T-helper 2 cell treated with Interferon-gamma antibody and Interleukin-4, amounts not matched to agents 5 μg/mL and 100 μg/mL, for 36 hours (primary cell): ENCODE data around the gene C17orf58.
"Not testable (repeated sequence)": the region's sequence is repeated elsewhere in the genome, so short reads cannot be mapped to it uniquely, and the experiment has no call there.

Experiments
- DNase-seq: peaks from one replicate; pipeline ENCODE4 v3.0.0; 2021; ENCODE audit warnings: low spot score
- H3K27ac Mint-ChIP-seq: one replicate; pipeline ENCODE4 v1.8.0; 2021; ENCODE audit warnings: mild to moderate bottlenecking, mixed read lengths
- H3K27me3 Mint-ChIP-seq: one replicate; pipeline ENCODE4 v1.8.0; 2021; ENCODE audit warnings: low read depth, mixed read lengths
- H3K36me3 Mint-ChIP-seq: one replicate; pipeline ENCODE4 v1.8.0; 2021; ENCODE audit warnings: low read depth, mixed read lengths
- H3K4me1 Mint-ChIP-seq: one replicate; pipeline ENCODE4 v1.8.0; 2021; ENCODE audit warnings: low read depth, mixed read lengths
- H3K4me3 Mint-ChIP-seq: one replicate; pipeline ENCODE4 v1.8.0; 2022; ENCODE audit warnings: mild to moderate bottlenecking, moderate library complexity, mixed read lengths
- H3K9me3 Mint-ChIP-seq: one replicate; pipeline ENCODE4 v1.8.0; 2021; ENCODE audit warnings: mixed read lengths

C17orf58 gene

GRCh38 chr17:67996301-67997171, at the start of gene C17orf58:
Gene C17orf58, minus strand, starts transcription at chr17:67996469. Its CDS starts 271 bp downstream, at chr17:67996198.
- Mint-ChIP-seq H3K27ac (peak within 1 kb of the TSS; percentile 34), H3K4me3 (peak within 1 kb of the TSS; percentile 88), H3K4me1 (peaks cover 30% of the 10 kb centered on the region), H3K27me3 (peaks cover 23% of the 10 kb centered on the region)
- not testable (repeated sequence) for H3K9me3 Mint-ChIP-seq, H3K36me3 Mint-ChIP-seq
- peak; percentile 28 for DNase-seq

- peaks cover 18% of the 10 kb centered on the region for H3K4me1 Mint-ChIP-seq
- DNase-seq: no peak
- peak overlapping the region; percentile 96 for H3K27ac Mint-ChIP-seq
Measured at GRCh38 chr17:68036304-68037147, 40.3 kb upstream of the C17orf58 start.

GRCh38 chr17:68035523-68036303, 39.4 kb upstream of the C17orf58 start, which contains the start of gene KPNA2:
Gene KPNA2, plus strand, starts transcription at chr17:68035735. Its CDS starts 1,398 bp downstream, at chr17:68037133.
- H3K27ac Mint-ChIP-seq: peak within 1 kb of the TSS; percentile 96
- H3K27me3 Mint-ChIP-seq: peaks cover 2% of the 10 kb centered on the region
- H3K9me3 Mint-ChIP-seq: no peaks in the 10 kb centered on the region
- peak within 1 kb of the TSS; percentile 93 for H3K4me3 Mint-ChIP-seq
- peaks cover 17% of the 10 kb centered on the region for H3K4me1 Mint-ChIP-seq
- peaks cover 35% of the 10 kb centered on the region for H3K36me3 Mint-ChIP-seq
- DNase-seq: peak; percentile 92

More at GRCh38 chr17:68036304-68037147, 40.3 kb upstream of the C17orf58 start:
- Mint-ChIP-seq H3K9me3 (no peaks in the 10 kb centered on the region), H3K27me3 (peaks cover 2% of the 10 kb centered on the region), H3K36me3 (peaks cover 39% of the 10 kb centered on the region), H3K4me3 (peak overlapping the region; percentile 93)

- Mint-ChIP-seq H3K27ac (peak overlapping the region; percentile 96), H3K9me3 (no peaks in the 10 kb centered on the region), H3K4me1 (peaks cover 17% of the 10 kb centered on the region), H3K36me3 (peaks cover 31% of the 10 kb centered on the region), H3K4me3 (peak overlapping the region; percentile 93), H3K27me3 (peaks cover 2% of the 10 kb centered on the region)
- DNase-seq: peak; percentile 92
Measured at GRCh38 chr17:68035131-68035522, 38.9 kb upstream of the C17orf58 start.

DNA sequence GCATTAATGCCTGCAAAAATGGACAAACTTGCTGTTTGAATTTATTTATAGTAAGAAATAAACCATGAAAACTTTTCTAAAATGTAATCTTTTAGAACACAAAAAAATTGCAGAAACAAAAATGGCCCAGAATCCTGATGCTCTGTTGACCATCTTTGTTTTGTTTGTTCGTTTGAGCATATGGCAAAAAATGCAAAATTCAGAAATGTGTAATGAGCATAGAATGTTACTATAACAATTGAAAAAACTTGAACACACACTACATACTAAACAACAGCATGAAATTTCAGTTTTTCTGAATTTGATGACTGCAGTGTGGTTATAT, 38.1 kb upstream of the C17orf58 start:
- H3K27ac Mint-ChIP-seq: no peak overlapping the region
- peaks cover 2% of the 10 kb centered on the region for H3K27me3 Mint-ChIP-seq
- H3K4me3 Mint-ChIP-seq: no peak overlapping the region
- H3K36me3 Mint-ChIP-seq: peaks cover 29% of the 10 kb centered on the region
- no peaks in the 10 kb centered on the region for H3K9me3 Mint-ChIP-seq
- H3K4me1 Mint-ChIP-seq: peaks cover 17% of the 10 kb centered on the region
- no peak for DNase-seq

DNA sequence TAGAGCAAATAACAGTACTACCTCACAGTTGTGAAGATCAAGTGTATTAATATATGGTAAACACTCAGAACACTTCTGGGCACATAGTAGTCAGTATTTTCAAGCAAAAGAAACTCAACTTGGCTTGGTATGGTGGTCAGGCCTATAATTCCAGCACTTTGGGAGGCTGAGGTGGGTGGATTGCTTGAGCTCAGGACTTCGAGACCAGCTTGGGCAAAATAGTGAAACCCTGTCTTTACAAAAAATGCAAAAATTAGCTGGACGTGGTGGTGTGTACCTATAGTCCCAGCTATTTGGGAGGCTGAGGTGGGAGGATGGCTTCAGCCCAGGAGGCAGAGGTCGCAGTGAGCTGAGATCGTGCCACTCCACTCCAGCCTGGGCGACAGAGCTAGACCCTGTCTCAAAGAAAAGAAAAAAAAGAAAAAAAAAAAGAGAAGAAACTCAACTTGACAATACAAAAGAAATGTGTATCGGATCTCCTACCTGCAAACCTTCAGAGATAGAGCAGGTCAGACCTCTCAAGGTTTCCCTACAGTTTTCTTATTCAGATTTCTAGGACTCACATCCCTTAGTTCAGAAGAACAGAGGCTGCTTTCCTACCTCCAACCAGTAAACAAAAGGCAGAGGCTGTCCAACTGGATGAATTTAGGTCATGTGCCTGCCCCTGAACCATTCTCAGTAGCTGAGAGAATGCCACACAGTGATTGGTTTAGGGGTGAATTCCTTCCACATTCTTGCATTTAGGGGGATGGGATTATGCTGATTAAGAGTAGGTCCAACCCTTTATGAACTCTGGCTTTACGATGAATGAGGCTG, 37.6 kb upstream of the C17orf58 start:
- Mint-ChIP-seq H3K4me3 (no peak overlapping the region), H3K27me3 (peaks cover 2% of the 10 kb centered on the region), H3K27ac (no peak overlapping the region), H3K36me3 (peaks cover 25% of the 10 kb centered on the region), H3K4me1 (peaks cover 14% of the 10 kb centered on the region), H3K9me3 (no peaks in the 10 kb centered on the region)
- DNase-seq: no peak

GRCh38 chr17:68029512-68030215, 33.4 kb upstream of the C17orf58 start:
- DNase-seq: no peak
- H3K4me3 Mint-ChIP-seq: no peak overlapping the region
- no peaks in the 10 kb centered on the region for H3K36me3 Mint-ChIP-seq
- H3K27me3 Mint-ChIP-seq: no peaks in the 10 kb centered on the region
- no peaks in the 10 kb centered on the region for H3K4me1 Mint-ChIP-seq
- H3K9me3 Mint-ChIP-seq: no peaks in the 10 kb centered on the region
- H3K27ac Mint-ChIP-seq: no peak overlapping the region

- H3K27me3 Mint-ChIP-seq, H3K4me3 Mint-ChIP-seq, H3K27ac Mint-ChIP-seq, DNase-seq, H3K9me3 Mint-ChIP-seq, H3K36me3 Mint-ChIP-seq, H3K4me1 Mint-ChIP-seq: not testable (repeated sequence)
Measured at GRCh38 chr17:68022547-68022946, 26.3 kb upstream of the C17orf58 start.

DNA sequence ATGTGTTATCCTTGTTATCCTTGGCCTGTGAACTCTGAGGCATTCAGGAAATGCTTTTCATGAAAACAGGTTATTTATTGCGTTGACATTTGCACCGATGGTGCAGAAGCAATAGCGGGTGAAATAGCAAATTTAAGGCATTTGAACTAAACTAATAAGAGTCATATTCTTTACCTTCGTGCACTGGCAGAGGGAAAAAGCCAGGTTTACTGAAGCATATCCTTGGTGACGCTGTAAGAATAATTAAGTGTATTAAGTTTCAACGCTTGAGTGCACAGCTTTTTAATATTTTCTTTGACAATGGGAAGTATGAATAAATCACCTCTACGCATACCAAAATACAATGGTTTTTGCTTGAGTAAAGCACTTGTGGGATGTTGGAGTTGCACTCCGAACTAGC, 25.7 kb upstream of the C17orf58 start:
- no peak for DNase-seq
- Mint-ChIP-seq H3K9me3 (no peaks in the 10 kb centered on the region), H3K4me1 (peaks cover 8% of the 10 kb centered on the region), H3K4me3 (no peak overlapping the region), H3K27me3 (peaks cover 2% of the 10 kb centered on the region), H3K36me3 (no peaks in the 10 kb centered on the region), H3K27ac (no peak overlapping the region)

GRCh38 chr17:68020791-68021190, 24.5 kb upstream of the C17orf58 start:
- not testable (repeated sequence) for H3K27me3 Mint-ChIP-seq, H3K36me3 Mint-ChIP-seq, DNase-seq, H3K4me1 Mint-ChIP-seq, H3K9me3 Mint-ChIP-seq
- Mint-ChIP-seq H3K4me3 (peak overlapping the region; percentile 84), H3K27ac (peak overlapping the region; percentile 81)

DNA sequence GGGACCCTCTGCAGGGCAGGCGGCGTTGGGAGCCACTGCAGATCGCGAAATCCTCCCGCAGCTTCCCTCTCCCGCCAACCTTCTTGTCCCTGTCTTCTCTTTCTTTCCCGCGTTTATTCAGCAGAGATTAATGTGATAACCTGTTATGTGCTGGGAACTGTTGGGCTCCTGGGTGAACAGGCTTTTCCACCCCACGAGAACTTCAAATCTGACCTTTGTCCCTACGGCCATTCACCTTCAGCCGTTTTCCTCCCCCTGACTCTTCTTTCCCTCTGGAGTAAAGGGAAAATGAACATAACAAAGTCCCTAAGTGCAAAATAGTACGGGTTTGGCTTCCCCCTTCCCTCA, 24.1 kb upstream of the C17orf58 start:
- Mint-ChIP-seq H3K27me3 (peaks cover 6% of the 10 kb centered on the region), H3K9me3 (no peaks in the 10 kb centered on the region), H3K4me1 (peaks cover 8% of the 10 kb centered on the region), H3K27ac (peak overlapping the region; percentile 81), H3K36me3 (no peaks in the 10 kb centered on the region), H3K4me3 (peak overlapping the region; percentile 84)
- DNase-seq: no peak

DNA sequence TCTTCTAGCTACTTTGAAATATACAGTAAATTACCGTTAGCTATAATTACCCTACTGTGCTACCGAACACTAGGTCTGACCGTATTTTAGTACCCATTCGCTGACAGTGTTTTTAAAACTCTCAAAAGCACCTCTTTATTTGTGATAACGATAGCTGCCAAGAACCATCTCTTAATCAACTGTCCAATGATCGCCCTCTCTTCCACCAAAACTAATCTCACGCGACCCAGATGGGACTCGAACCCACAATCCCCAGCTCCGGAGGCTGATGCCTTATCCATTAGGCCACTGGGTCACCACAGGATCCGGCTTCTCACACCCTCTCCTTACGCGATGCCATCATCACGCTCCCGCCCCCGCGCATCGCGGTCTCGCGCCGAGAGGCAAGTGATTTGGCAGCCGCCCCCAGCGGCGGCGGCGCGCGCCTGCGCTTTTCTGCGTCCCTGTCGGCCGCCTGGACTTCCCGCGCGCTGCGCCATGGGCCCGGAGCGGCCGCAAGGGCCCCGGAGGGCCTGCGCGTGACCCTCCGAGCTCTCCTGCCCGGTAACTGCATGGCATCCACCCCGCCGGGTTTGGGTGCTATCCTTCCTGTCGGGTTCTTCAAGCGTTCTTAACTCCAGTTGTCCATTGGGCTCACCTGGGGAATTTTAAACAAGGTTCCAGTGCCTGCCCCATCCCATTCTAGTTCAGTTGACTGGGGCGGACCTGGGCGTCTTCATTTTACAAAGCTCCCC, 23.6 kb upstream of the C17orf58 start:
- DNase-seq: peak; percentile 98
- Mint-ChIP-seq H3K9me3 (no peaks in the 10 kb centered on the region), H3K4me1 (peaks cover 8% of the 10 kb centered on the region), H3K4me3 (peak overlapping the region; percentile 84), H3K27me3 (peaks cover 8% of the 10 kb centered on the region), H3K36me3 (no peaks in the 10 kb centered on the region), H3K27ac (peak overlapping the region; percentile 81)
